HepG2 (cell line): ENCODE data around the gene FAM221B. TPM values are rescaled to one million over a fixed set of nuclear protein-coding genes. Genes with fewer than 3 reads are reported as not detected.

Experiments
- ARID3A ChIP-seq: IDR thresholded peaks from 2 replicates; pipeline ENCODE4 v1.6.1; 2012; ENCODE audit warnings: low read depth, low read length, improper control_type of control experiment
- BHLHE40 ChIP-seq: IDR thresholded peaks from 2 replicates; pipeline ENCODE4 v1.6.1; 2011; ENCODE audit warnings: low read length, improper control_type of control experiment
- CC2D1A ChIP-seq: sonication (generic); formaldehyde crosslinking; IDR thresholded peaks from 2 replicates; pipeline ENCODE4 v1.8.1; 2023; ENCODE audit warnings: mild to moderate bottlenecking, missing genetic modification reagents
- FOXC1 ChIP-seq: sonication (generic); formaldehyde crosslinking; IDR thresholded peaks from 2 replicates; pipeline ENCODE4 v1.8.0; 2022; ENCODE audit warnings: mild to moderate bottlenecking, missing genetic modification reagents, borderline replicate concordance
- GPBP1L1 ChIP-seq: sonication (generic); formaldehyde crosslinking; IDR thresholded peaks from 2 replicates; pipeline ENCODE4 v1.5.0; 2020; ENCODE audit warnings: mild to moderate bottlenecking, missing genetic modification reagents
- HOXA5 ChIP-seq: sonication (generic); formaldehyde crosslinking; IDR thresholded peaks from 2 replicates; pipeline ENCODE4 v1.4.0; 2020; ENCODE audit warnings: missing genetic modification reagents
- IKZF5 ChIP-seq: IDR thresholded peaks from 2 replicates; pipeline ENCODE4 v1.6.1; 2018; ENCODE audit warnings: missing genetic modification reagents, mild to moderate bottlenecking, missing compliant biosample characterization
- KAT2B ChIP-seq: fragments of 150-350 bp; IDR thresholded peaks from 2 replicates; pipeline ENCODE4 v1.6.1; 2014; ENCODE audit warnings: low read depth, low read length, borderline replicate concordance
- NFKB2 ChIP-seq: sonication (generic); formaldehyde crosslinking; IDR thresholded peaks from 2 replicates; pipeline ENCODE4 v1.4.0; 2020; ENCODE audit warnings: missing genetic modification reagents, borderline replicate concordance
- SP1 ChIP-seq, 2 experiments: fragments of 450-650 bp in 1 of 2; sonication (generic) in 1 of 2; formaldehyde crosslinking in 1 of 2; IDR thresholded peaks; 2 replicates each; pipeline versions ENCODE4 v1.4.0 to v1.6.1; 2016 to 2020; ENCODE audit warnings: missing genetic modification reagents in 1 of 2
- STAG1 ChIP-seq: sonication (generic); formaldehyde crosslinking; IDR thresholded peaks from 2 replicates; pipeline ENCODE4 v1.4.0; 2020; ENCODE audit warnings: missing genetic modification reagents
- XRCC5 ChIP-seq: fragments of 200-400 bp; formaldehyde crosslinking; optimal IDR thresholded peaks from 2 replicates; pipeline ENCODE3; 2017; ENCODE audit warnings: mild to moderate bottlenecking, low read length
- ZBTB26 ChIP-seq: IDR thresholded peaks from 2 replicates; pipeline ENCODE4 v1.6.1; 2016; ENCODE audit warnings: missing compliant biosample characterization, missing genetic modification reagents, borderline replicate concordance
- ZNF44 ChIP-seq: sonication (generic); formaldehyde crosslinking; IDR thresholded peaks from 2 replicates; pipeline ENCODE4 v1.5.1; 2020; ENCODE audit warnings: mild to moderate bottlenecking, missing genetic modification reagents
- ZNF549 ChIP-seq: sonication (generic); formaldehyde crosslinking; IDR thresholded peaks from 2 replicates; pipeline ENCODE4 v1.5.0; 2020; ENCODE audit warnings: missing genetic modification reagents
- ZNF563 ChIP-seq: sonication (generic); formaldehyde crosslinking; IDR thresholded peaks from 2 replicates; pipeline ENCODE4 v1.8.0; 2022; ENCODE audit warnings: mild to moderate bottlenecking, moderate library complexity, missing genetic modification reagents
- ZNF879 ChIP-seq: sonication (generic); formaldehyde crosslinking; IDR thresholded peaks from 2 replicates; pipeline ENCODE4 v1.8.1; 2023; ENCODE audit warnings: missing genetic modification reagents
- ZXDC ChIP-seq: sonication (generic); formaldehyde crosslinking; IDR thresholded peaks from 2 replicates; pipeline ENCODE4 v1.5.0; 2020; ENCODE audit warnings: mild to moderate bottlenecking, missing genetic modification reagents
- polyA plus RNA-seq, 8 experiments: library from polyadenylated mRNA; depleted of rRNA in 3 of 8; stranded (reverse) in 7 of 8; unstranded in 1 of 8; fragments of >200 nt; fragmentation: Illumina TruSeq in 4 of 8; extraction: Trizol in 4 of 8; gene quantifications; 2 replicates each; pipeline versions ENCODE4 v1.2.1 to v1.2.3, GENCODE V29; 2011 to 2016; ENCODE audit warnings: low read depth in 4 of 8, missing spikeins in 1 of 8, mixed read lengths in 1 of 8; ENCODE audit not compliant: insufficient read depth in 1 of 8
- total RNA-seq, 5 experiments: library from RNA; depleted of rRNA; stranded (reverse); fragments of >200 nt; fragmentation: Illumina TruSeq; extraction: Trizol; gene quantifications; 2 replicates each; pipeline ENCODE4 v1.2.3, GENCODE V29; 2016; ENCODE audit warnings: low read depth in 1 of 5
- TF ChIP-seq, protein P1 (sequence below): sonication (generic); formaldehyde crosslinking; IDR thresholded peaks from 2 replicates; pipeline ENCODE4 v1.5.0; 2020; ENCODE audit warnings: mild to moderate bottlenecking, missing genetic modification reagents

FAM221B gene
- total and polyA plus RNA-seq, 2 of the 13 experiments (the other 11 are each of a cell fraction or from before 2014, with no cell fraction given) = not detected

GRCh38 chr9:35790385-35791296 lies 37.9 kb downstream of the FAM221B start (continued):
- TF ChIP-seq FOXC1 (CRISPR knock-in tag) (no peak), GPBP1L1 (no peak), STAG1 (peak; percentile 91), ZNF549 (CRISPR knock-in tag) (no peak), NFKB2 (CRISPR knock-in tag) (no peak), CC2D1A (no peak), ZNF563 (CRISPR knock-in tag) (no peak), ZXDC (CRISPR knock-in tag) (no peak), ZBTB26 (no peak), KAT2B (no peak), ZNF879 (no peak), XRCC5 (peak; percentile 62), IKZF5 (no peak), ZNF44 (CRISPR knock-in tag) (no peak), SP1 (IDR thresholded peaks at IDR 0.05) (no peak), SP1 (CRISPR knock-in tag; IDR thresholded peaks at IDR 0.05) (no peak), ARID3A (peak; percentile 77), BHLHE40 (no peak), HOXA5 (CRISPR knock-in tag) (no peak)
- TF ChIP-seq, protein P1, sequence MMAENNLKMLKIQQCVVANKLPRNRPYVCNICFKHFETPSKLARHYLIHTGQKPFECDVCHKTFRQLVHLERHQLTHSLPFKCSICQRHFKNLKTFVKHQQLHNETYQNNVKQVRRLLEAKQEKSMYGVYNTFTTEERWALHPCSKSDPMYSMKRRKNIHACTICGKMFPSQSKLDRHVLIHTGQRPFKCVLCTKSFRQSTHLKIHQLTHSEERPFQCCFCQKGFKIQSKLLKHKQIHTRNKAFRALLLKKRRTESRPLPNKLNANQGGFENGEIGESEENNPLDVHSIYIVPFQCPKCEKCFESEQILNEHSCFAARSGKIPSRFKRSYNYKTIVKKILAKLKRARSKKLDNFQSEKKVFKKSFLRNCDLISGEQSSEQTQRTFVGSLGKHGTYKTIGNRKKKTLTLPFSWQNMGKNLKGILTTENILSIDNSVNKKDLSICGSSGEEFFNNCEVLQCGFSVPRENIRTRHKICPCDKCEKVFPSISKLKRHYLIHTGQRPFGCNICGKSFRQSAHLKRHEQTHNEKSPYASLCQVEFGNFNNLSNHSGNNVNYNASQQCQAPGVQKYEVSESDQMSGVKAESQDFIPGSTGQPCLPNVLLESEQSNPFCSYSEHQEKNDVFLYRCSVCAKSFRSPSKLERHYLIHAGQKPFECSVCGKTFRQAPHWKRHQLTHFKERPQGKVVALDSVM (CRISPR knock-in tag) = no peak
